ENCODE results near the gene APBB2.
A peak's percentile ranks its signal among the peaks of the same experiment; 100 is the strongest.
"Not testable (repeated sequence)": the region's sequence is repeated elsewhere in the genome, so short reads cannot be mapped to it uniquely, and the experiment has no call there.

Gene APBB2

GRCh38 chr4:40825014-40825838 lies 389.1 kb downstream of the APBB2 start:
- no peak for DNase-seq (ENCODE audit: low read depth, low spot score)

GRCh38 chr4:40822420-40823166 lies 391.7 kb downstream of the APBB2 start:
- no peak for DNase-seq (ENCODE audit: low read depth, low spot score)
- H3K27ac ChIP-seq: no peak overlapping the region

More at GRCh38 chr4:40825014-40825838, 389.1 kb downstream of the APBB2 start:
- H3K27ac ChIP-seq: no peak overlapping the region

- no peak for DNase-seq (ENCODE audit: low read depth, low spot score)
- H3K27ac ChIP-seq: no peak overlapping the region
These were observed 394.2 kb downstream of the APBB2 start for GRCh38 chr4:40820101-40820500.

GRCh38 chr4:40817157-40817556 lies 397.2 kb downstream of the APBB2 start:
- not testable (repeated sequence) for DNase-seq (ENCODE audit: low read depth, low spot score); H3K27ac ChIP-seq

- DNase-seq (ENCODE audit: low read depth, low spot score): no peak
- H3K27ac ChIP-seq: no peak overlapping the region
These were observed 401.5 kb downstream of the APBB2 start for GRCh38 chr4:40812856-40813255.

- DNase-seq (ENCODE audit: low read depth, low spot score): no peak
- no peak overlapping the region for H3K27ac ChIP-seq
These were observed 402.0 kb downstream of the APBB2 start for GRCh38 chr4:40812386-40812785.

- no peak overlapping the region for H3K27ac ChIP-seq
These were observed 402.4 kb downstream of the APBB2 start for GRCh38 chr4:40811956-40812355.

GRCh38 chr4:40808926-40809457 lies 405.4 kb downstream of the APBB2 start:
- no peak for DNase-seq (ENCODE audit: low read depth, low spot score)
- no peak overlapping the region for H3K27ac ChIP-seq

More at GRCh38 chr4:40811956-40812355, 402.4 kb downstream of the APBB2 start:
- no peak for DNase-seq (ENCODE audit: low read depth, low spot score)

GRCh38 chr4:40804598-40804997 lies 409.7 kb downstream of the APBB2 start:
- H3K27ac ChIP-seq: no peak overlapping the region
- no peak for DNase-seq (ENCODE audit: low read depth, low spot score)

GRCh38 chr4:40800064-40800463 lies 414.3 kb downstream of the APBB2 start:
- no peak overlapping the region for H3K27ac ChIP-seq
- DNase-seq (ENCODE audit: low read depth, low spot score): no peak

- no peak for DNase-seq (ENCODE audit: low read depth, low spot score)
- H3K27ac ChIP-seq: no peak overlapping the region
These were observed 424.6 kb downstream of the APBB2 start for GRCh38 chr4:40789771-40790170.

GRCh38 chr4:40789031-40789430 lies 425.3 kb downstream of the APBB2 start:
- no peak for DNase-seq (ENCODE audit: low read depth, low spot score)
- no peak overlapping the region for H3K27ac ChIP-seq

- H3K27ac ChIP-seq: no peak overlapping the region
- DNase-seq (ENCODE audit: low read depth, low spot score): no peak
These were observed 426.0 kb downstream of the APBB2 start for GRCh38 chr4:40788331-40788730.

- DNase-seq (ENCODE audit: low read depth, low spot score): no peak
- H3K27ac ChIP-seq: no peak overlapping the region
These were observed 428.6 kb downstream of the APBB2 start for GRCh38 chr4:40785727-40786126.

- no peak overlapping the region for H3K27ac ChIP-seq
- no peak for DNase-seq (ENCODE audit: low read depth, low spot score)
These were observed 431.5 kb downstream of the APBB2 start for GRCh38 chr4:40782876-40783275.

GRCh38 chr4:40778090-40778489 lies 436.3 kb downstream of the APBB2 start:
- no peak for DNase-seq (ENCODE audit: low read depth, low spot score)
- no peak overlapping the region for H3K27ac ChIP-seq

GRCh38 chr4:40769266-40769665 lies 445.1 kb downstream of the APBB2 start:
- H3K27ac ChIP-seq: no peak overlapping the region
- DNase-seq (ENCODE audit: low read depth, low spot score): no peak

- DNase-seq (ENCODE audit: low read depth, low spot score): no peak
These were observed 451.1 kb downstream of the APBB2 start for GRCh38 chr4:40763228-40763716.

More at GRCh38 chr4:40763228-40763716, 451.1 kb downstream of the APBB2 start:
- peak overlapping the region; percentile 76 for H3K27ac ChIP-seq
